Mammary epithelial cell (primary cell): ENCODE results near the gene TMOD1.

Source experiments
- EZH2 ChIP-seq: IDR thresholded peaks from 2 replicates; pipeline ENCODE4 v1.6.1; 2012; ENCODE audit warnings: low read length, inconsistent platforms, borderline replicate concordance
- TF ChIP-seq, protein P1 (sequence below), 2 donors: IDR thresholded peaks in 1 of 2; conservative IDR thresholded peaks in 1 of 2; 2 replicates each; pipeline ENCODE4 v1.5.1; 2011 to 2012; ENCODE audit warnings: inconsistent platforms in 2 of 2, low read length in 2 of 2, mild to moderate bottlenecking in 2 of 2, control low read depth in 1 of 2, low read depth in 1 of 2; ENCODE audit not compliant: insufficient read depth in 1 of 2; ENCODE audit errors: extremely low read depth in 1 of 2

DNA sequence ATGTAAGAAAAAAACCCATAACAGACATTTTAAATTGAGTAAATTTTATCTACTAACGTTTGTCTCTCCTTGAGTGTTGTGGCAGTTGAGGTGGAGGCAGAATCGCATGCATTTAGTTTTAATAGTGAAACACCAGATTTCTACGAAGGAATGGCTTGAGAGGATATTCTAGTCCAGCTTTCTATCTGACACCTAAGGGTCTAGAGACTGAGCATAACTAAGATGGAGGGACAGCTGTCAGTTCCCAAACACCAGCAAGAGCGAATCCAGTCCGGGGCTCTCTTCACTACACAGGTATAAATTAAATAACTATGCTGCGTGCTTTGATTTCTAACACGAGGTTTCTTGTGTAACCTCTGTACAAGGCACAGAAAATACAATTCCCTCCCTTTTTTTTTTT is 133.6 kb downstream of the TMOD1 start:
- TF ChIP-seq, protein P1, sequence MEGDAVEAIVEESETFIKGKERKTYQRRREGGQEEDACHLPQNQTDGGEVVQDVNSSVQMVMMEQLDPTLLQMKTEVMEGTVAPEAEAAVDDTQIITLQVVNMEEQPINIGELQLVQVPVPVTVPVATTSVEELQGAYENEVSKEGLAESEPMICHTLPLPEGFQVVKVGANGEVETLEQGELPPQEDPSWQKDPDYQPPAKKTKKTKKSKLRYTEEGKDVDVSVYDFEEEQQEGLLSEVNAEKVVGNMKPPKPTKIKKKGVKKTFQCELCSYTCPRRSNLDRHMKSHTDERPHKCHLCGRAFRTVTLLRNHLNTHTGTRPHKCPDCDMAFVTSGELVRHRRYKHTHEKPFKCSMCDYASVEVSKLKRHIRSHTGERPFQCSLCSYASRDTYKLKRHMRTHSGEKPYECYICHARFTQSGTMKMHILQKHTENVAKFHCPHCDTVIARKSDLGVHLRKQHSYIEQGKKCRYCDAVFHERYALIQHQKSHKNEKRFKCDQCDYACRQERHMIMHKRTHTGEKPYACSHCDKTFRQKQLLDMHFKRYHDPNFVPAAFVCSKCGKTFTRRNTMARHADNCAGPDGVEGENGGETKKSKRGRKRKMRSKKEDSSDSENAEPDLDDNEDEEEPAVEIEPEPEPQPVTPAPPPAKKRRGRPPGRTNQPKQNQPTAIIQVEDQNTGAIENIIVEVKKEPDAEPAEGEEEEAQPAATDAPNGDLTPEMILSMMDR (conservative IDR thresholded peaks at IDR 0.05 in 1 of 2, IDR thresholded peaks at IDR 0.05 in 1 of 2; ENCODE audit: extremely low read depth in 1 of 2, insufficient read depth in 1 of 2, low read depth in 1 of 2, low read length in 2 of 2): no peak
- no peak for TF ChIP-seq EZH2
